ENCODE data around the gene TMEFF1. TPM values are rescaled to one million over a fixed set of nuclear protein-coding genes. Genes with fewer than 3 reads are reported as not detected.
"Not testable (repeated sequence)": the region's sequence is repeated elsewhere in the genome, so short reads cannot be mapped to it uniquely, and the experiment has no call there.

TMEFF1 gene
- total RNA-seq, 3 donors from 2014 or later: 0.38 to 0.98 TPM; not detected in 1

DNA sequence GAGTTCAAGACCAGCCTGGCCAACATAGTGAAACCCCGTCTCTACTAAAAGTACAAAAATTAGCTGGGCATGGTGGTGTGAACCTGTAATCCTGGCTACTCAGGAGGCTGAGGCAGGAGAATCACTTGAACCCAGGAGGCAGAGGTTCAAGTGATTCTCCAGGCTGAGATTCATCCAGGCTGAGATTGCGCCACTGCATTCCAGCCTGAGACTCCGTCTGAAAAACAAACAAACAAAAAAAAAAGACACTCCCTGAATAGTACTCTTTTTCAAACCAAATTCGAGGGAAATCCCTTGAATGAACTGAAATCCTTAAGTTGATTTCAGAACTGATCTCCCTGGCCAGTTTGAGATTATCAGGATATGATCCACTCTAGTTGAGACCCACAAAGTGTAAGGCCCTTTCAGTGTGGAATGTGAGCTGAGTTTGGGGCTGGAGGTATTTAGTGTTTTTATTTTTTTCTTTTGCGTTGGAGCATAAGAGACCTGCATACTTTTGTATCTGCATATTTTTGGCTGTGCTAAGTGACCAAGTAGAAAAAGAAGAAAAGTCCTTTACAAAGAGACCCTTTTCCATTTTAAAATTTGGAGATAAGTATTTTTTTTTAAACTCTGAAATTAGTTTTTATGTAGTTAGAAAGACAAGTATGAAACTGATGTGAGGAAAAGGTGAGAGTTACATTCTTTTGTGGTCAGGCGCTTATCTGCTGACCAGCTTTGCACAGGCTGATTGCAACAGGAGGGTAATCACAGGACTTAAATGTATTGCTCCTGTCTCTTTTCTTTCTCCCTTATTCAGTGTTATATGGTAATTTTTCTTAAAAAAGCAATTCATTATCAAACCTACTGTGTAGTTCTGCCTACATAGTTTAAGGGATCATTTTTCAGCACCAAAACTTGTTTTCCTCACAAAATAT lies 42.9 kb downstream of the TMEFF1 start:
- Histone ChIP-seq H3K4me1 (ENCODE audit: low read depth) (no peaks in the 10 kb centered on the region), H3K4me3 (no peak overlapping the region), H3K9me3 (no peaks in the 10 kb centered on the region), H3K36me3 (ENCODE audit: low read depth) (no peaks in the 10 kb centered on the region)
- intact Hi-C loops (cut with DNase I, micrococcal nuclease): no loop called here
- DNase-seq (no peak), ATAC-seq (no peak)
- TF ChIP-seq CTCF (IDR thresholded peaks at IDR 0.05): no peak

DNA sequence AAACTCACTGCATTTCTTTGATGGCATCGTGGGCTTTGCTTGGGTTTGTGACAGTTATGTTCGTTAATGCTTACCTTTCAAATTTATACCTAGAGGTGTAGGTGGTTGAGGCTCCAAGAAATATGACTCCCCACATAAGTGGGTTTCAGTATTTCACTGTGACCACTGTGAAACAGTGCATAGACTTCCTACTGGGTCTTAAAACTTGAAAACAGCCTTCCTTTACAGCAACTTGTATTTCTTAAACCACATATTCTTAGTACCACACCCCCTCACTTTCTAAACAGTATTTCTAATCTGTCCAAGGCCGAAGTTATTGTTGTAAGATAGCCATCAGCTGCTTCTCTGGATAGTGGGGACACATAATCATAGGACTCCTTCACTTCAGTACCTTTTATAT lies 48.3 kb downstream of the TMEFF1 start:
- intact Hi-C loops (cut with DNase I, micrococcal nuclease): no loop called here
- no peak for TF ChIP-seq CTCF (IDR thresholded peaks at IDR 0.05)
- DNase-seq (no peak), ATAC-seq (no peak)
- no peaks in the 10 kb centered on the region for H3K4me1 ChIP-seq (ENCODE audit: low read depth)
- H3K9me3 ChIP-seq: no peaks in the 10 kb centered on the region
- no peaks in the 10 kb centered on the region for H3K36me3 ChIP-seq (ENCODE audit: low read depth)
- no peak overlapping the region for H3K4me3 ChIP-seq

GRCh38 chr9:100525563-100525962 lies 52.6 kb downstream of the TMEFF1 start:
- intact Hi-C loops (cut with DNase I, micrococcal nuclease): no loop called here
- TF ChIP-seq CTCF (IDR thresholded peaks at IDR 0.05): no peak
- DNase-seq (no peak), ATAC-seq (no peak)
- H3K36me3 ChIP-seq (ENCODE audit: low read depth): no peaks in the 10 kb centered on the region
- H3K4me3 ChIP-seq: no peak overlapping the region
- no peaks in the 10 kb centered on the region for H3K9me3 ChIP-seq
- H3K4me1 ChIP-seq (ENCODE audit: low read depth): no peaks in the 10 kb centered on the region

- H3K4me3 ChIP-seq; H3K4me1 ChIP-seq (ENCODE audit: low read depth); ATAC-seq; intact Hi-C loops (cut with DNase I, micrococcal nuclease); DNase-seq; H3K9me3 ChIP-seq; H3K36me3 ChIP-seq (ENCODE audit: low read depth): not testable (repeated sequence)
Observed at GRCh38 chr9:100527180-100527794, 54.3 kb downstream of the TMEFF1 start.

- no peak for ATAC-seq
- no peak for TF ChIP-seq CTCF (IDR thresholded peaks at IDR 0.05)
Observed at GRCh38 chr9:100534401-100534800, 61.5 kb downstream of the TMEFF1 start.

GRCh38 chr9:100540327-100540726 lies 67.4 kb downstream of the TMEFF1 start:
- no peak for TF ChIP-seq CTCF (IDR thresholded peaks at IDR 0.05)
- H3K4me3 ChIP-seq: no peak overlapping the region
- H3K36me3 ChIP-seq (ENCODE audit: low read depth): no peaks in the 10 kb centered on the region
- H3K9me3 ChIP-seq: peaks cover under 1% of the 10 kb centered on the region
- intact Hi-C loops (cut with DNase I, micrococcal nuclease): no loop called here
- no peaks in the 10 kb centered on the region for H3K4me1 ChIP-seq (ENCODE audit: low read depth)
- ATAC-seq: no peak
- no peak for DNase-seq

More at GRCh38 chr9:100534401-100534800, 61.5 kb downstream of the TMEFF1 start:
- intact Hi-C loops (cut with DNase I, micrococcal nuclease): no loop called here
- Histone ChIP-seq H3K4me1 (ENCODE audit: low read depth) (no peaks in the 10 kb centered on the region), H3K4me3 (no peak overlapping the region), H3K36me3 (ENCODE audit: low read depth) (no peaks in the 10 kb centered on the region), H3K9me3 (no peaks in the 10 kb centered on the region)
- DNase-seq: no peak
